IPS-20b (cell line): ENCODE results near the gene AMBP.

Experiments used
- H3K27ac ChIP-seq: one replicate; pipeline ENCODE4 v1.5.1; 2013; ENCODE audit warnings: low read length
- H3K27me3 ChIP-seq: 2 replicates; pipeline ENCODE4 v1.6.1; 2013; ENCODE audit warnings: mild to moderate bottlenecking, low read length, inconsistent platforms; ENCODE audit not compliant: insufficient read depth
- H3K36me3 ChIP-seq: 2 replicates; pipeline ENCODE4 v1.6.1; 2013; ENCODE audit warnings: low read depth, mild to moderate bottlenecking, inconsistent platforms, low read length, moderate library complexity; ENCODE audit not compliant: insufficient read depth
- H3K4me1 ChIP-seq: 2 replicates; pipeline ENCODE4 v1.6.1; 2013; ENCODE audit warnings: mild to moderate bottlenecking, control low read depth, inconsistent platforms, low read length, moderate library complexity; ENCODE audit not compliant: insufficient read depth
- H3K4me3 ChIP-seq: 2 replicates; pipeline ENCODE4 v1.5.1; 2013; ENCODE audit warnings: mild to moderate bottlenecking, low read length, inconsistent platforms
- H3K9ac ChIP-seq: 2 replicates; pipeline ENCODE4 v1.6.1; 2013; ENCODE audit warnings: low read depth, mild to moderate bottlenecking, inconsistent platforms, low read length, moderate library complexity
- H3K9me3 ChIP-seq: 2 replicates; pipeline ENCODE4 v1.6.1; 2013; ENCODE audit warnings: mild to moderate bottlenecking, low read depth, low read length, inconsistent platforms; ENCODE audit not compliant: insufficient read depth

The AMBP gene

DNA sequence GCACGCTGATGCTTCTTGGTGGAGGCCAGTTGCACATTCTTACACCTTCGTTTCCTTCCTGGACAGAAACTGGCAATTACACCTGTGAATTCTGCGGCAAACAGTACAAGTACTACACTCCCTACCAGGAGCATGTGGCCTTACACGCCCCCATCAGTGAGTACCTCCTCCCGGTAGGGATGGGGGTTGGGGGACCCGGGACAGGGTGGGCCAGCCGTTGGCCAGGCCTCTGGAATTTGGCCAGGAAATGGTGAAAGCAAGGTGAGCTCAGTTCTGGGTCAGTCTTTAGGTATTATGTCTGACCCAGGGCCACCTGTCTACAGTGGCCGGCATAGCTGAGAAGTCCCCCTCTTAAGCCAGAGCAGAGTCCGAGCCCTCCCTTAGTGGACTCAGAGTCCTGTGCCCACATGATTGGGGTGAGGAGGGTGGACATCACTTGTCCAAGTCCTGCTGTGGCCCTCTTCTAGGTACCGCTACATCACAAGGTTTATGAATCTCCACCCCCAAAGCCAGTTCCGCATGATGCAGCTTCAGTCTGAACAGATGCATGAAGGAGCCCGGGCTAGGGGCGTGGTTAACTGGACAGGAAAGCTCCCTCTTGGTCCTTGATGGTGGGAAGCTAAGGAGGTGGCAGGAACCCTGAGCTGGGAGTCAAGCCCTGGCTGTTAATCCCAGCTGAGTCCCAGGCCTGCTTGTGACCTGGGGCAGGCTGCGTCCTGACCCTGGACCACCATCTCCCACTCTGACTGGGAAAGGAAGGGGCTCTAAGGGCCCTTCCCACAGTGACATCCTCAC lies 61.3 kb downstream of the AMBP start:
- H3K27me3 ChIP-seq, result no peaks in the 10 kb centered on the region
- no peak overlapping the region for H3K9ac ChIP-seq
- no peaks in the 10 kb centered on the region for H3K4me1 ChIP-seq
- no peaks in the 10 kb centered on the region for H3K9me3 ChIP-seq
- H3K36me3 ChIP-seq, result peaks cover 47% of the 10 kb centered on the region
- H3K4me3 ChIP-seq, result no peak overlapping the region
- no peak overlapping the region for H3K27ac ChIP-seq

GRCh38 chr9:114016101-114016500 lies 62.0 kb downstream of the AMBP start:
- no peaks in the 10 kb centered on the region for H3K27me3 ChIP-seq
- H3K4me1 ChIP-seq, result no peaks in the 10 kb centered on the region
- peaks cover 42% of the 10 kb centered on the region for H3K36me3 ChIP-seq
- H3K9me3 ChIP-seq, result no peaks in the 10 kb centered on the region
- H3K27ac ChIP-seq, result no peak overlapping the region
- no peak overlapping the region for H3K4me3 ChIP-seq
- H3K9ac ChIP-seq, result no peak overlapping the region

- H3K27me3 ChIP-seq, result no peaks in the 10 kb centered on the region
- no peaks in the 10 kb centered on the region for H3K4me1 ChIP-seq
- no peak overlapping the region for H3K9ac ChIP-seq
- no peaks in the 10 kb centered on the region for H3K9me3 ChIP-seq
- peaks cover 40% of the 10 kb centered on the region for H3K36me3 ChIP-seq
- H3K4me3 ChIP-seq, result no peak overlapping the region
- no peak overlapping the region for H3K27ac ChIP-seq
Measured at GRCh38 chr9:114015607-114016006, 62.5 kb downstream of the AMBP start.

GRCh38 chr9:114014044-114014443 lies 64.1 kb downstream of the AMBP start:
- Histone ChIP-seq H3K9me3 (no peaks in the 10 kb centered on the region), H3K27me3 (no peaks in the 10 kb centered on the region)

GRCh38 chr9:114012126-114012525 lies 66.0 kb downstream of the AMBP start:
- Histone ChIP-seq H3K9ac (no peak overlapping the region), H3K27ac (no peak overlapping the region), H3K27me3 (no peaks in the 10 kb centered on the region), H3K4me3 (no peak overlapping the region), H3K9me3 (no peaks in the 10 kb centered on the region), H3K4me1 (no peaks in the 10 kb centered on the region), H3K36me3 (peaks cover 41% of the 10 kb centered on the region; the same call in 1 of the 2 replicates)

More at GRCh38 chr9:114014044-114014443, 64.1 kb downstream of the AMBP start:
- no peak overlapping the region for H3K9ac ChIP-seq
- no peaks in the 10 kb centered on the region for H3K4me1 ChIP-seq
- no peak overlapping the region for H3K27ac ChIP-seq
- peaks cover 39% of the 10 kb centered on the region for H3K36me3 ChIP-seq
- H3K4me3 ChIP-seq, result no peak overlapping the region

DNA sequence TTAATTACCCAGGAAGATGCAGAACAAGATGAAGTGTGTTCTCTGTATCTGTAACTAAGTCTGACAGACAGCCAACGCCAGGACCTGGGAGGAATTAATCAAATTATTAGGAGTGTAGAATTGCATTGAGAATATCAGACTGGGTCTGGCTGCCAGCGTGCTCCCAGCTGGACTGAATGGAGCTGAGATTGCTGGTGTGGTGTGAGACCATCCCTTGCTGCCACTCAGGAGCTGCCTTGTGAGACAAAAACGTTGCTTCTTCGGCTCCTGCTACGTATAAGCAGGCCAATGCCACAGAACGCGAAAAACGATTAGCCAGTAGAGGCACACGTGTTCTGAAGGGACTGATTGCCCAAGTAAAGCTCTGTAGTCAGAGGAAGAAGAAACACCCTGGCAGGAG lies 66.8 kb downstream of the AMBP start:
- Histone ChIP-seq H3K27ac (no peak overlapping the region), H3K36me3 (peaks cover 41% of the 10 kb centered on the region; the same call in 1 of the 2 replicates), H3K9me3 (no peaks in the 10 kb centered on the region), H3K4me1 (no peaks in the 10 kb centered on the region), H3K9ac (no peak overlapping the region), H3K27me3 (no peaks in the 10 kb centered on the region), H3K4me3 (no peak overlapping the region)
